Measurements from ENCODE around the gene NDUFS7.
"Not testable (repeated sequence)": the region's sequence is repeated elsewhere in the genome, so short reads cannot be mapped to it uniquely, and the experiment has no call there.

NDUFS7 gene

DNA sequence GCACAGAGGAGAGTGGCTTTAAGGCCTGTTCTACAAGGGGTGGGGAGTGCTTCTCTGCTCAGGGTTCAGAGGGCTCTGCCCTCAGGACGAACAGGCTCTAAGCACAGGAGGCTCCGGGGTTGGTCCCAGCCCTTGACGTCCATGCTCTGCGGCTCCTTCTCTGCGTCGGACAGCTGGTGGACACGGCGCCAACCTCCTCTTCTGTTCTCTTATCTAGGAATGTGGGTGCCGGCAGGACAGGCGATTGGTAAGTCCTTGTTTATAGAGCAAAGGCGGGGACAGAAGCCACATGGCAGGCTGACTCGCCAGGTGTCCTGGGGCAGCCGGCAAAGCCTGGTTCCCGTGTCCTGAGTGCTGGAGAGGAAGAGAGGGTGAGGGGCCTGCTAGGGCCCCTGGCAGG is 46.0 kb downstream of the NDUFS7 start:
- no peak for DNase-seq

DNA sequence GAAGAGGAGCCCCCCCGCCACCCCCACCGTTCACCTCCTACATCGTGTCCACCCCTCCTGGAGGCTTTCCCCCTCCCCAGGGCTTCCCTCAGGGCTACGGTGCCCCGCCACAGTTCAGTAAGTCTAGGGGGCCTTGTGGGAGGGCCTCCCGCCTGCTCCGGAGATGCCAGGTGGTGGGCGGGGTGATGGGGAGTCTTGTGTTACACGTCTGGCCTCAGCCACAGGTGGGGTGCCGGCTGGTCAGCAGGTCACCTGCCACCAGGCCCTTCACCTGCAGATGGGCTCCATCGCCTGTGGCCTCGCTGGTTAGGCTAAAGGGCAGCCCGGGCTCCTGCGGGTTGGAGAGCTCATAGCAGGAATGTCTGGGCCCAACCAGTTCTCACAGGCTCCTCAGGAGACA is 46.5 kb downstream of the NDUFS7 start:
- no peak for DNase-seq

DNA sequence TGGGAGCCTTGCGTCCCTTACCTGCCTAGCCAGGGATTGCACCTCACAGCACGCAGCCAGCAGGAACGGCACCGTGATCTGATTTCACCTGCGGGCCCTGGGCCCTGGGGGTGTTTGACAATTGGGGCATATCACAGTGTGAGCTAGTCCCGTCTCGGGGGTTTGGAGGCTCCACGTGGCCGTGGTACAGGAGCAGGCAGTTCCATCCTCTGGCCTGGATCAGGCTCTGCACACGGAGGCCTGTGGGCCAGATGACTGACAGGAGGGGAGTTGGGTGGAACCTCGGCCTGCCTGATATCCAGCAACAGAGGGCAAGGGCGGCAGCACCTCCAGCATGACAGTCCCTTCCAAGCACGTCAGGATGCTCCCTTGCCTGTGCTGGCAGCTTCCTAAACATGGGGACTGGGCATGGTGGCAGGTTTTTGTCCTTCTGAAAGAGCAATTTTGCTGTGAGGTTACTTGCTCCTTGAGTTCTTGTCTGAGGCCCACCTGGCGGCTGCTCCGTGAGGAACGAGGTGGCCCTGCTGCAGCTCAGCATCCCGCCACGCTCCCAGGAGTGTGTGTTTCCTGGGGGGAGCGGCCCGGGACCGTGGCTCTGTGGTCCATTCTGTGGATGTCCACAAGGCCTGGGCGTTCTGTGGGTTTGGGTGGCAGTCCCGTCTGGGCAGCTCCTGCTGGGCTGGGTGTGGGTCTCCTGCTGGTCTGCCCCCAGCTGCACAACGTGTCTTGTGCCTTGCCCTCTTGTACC is 48.2 kb downstream of the NDUFS7 start:
- DNase-seq, result no peak

DNA sequence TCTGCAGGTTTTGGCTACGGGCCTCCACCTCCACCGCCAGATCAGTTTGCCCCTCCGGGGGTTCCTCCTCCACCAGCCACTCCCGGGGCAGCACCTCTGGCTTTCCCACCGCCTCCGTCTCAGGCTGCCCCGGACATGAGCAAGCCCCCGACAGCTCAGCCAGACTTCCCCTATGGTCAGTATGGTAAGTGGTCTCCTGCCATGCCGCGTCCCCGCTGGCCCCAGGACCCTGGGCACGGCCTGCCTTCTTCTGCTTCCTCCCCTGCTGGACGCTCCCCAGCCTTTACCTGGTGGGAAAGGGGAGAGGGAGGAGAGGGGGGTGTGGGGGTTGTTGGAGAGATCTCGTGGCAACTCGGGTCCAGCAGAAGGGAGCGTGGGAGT is 48.8 kb downstream of the NDUFS7 start:
- no peak for DNase-seq

DNA sequence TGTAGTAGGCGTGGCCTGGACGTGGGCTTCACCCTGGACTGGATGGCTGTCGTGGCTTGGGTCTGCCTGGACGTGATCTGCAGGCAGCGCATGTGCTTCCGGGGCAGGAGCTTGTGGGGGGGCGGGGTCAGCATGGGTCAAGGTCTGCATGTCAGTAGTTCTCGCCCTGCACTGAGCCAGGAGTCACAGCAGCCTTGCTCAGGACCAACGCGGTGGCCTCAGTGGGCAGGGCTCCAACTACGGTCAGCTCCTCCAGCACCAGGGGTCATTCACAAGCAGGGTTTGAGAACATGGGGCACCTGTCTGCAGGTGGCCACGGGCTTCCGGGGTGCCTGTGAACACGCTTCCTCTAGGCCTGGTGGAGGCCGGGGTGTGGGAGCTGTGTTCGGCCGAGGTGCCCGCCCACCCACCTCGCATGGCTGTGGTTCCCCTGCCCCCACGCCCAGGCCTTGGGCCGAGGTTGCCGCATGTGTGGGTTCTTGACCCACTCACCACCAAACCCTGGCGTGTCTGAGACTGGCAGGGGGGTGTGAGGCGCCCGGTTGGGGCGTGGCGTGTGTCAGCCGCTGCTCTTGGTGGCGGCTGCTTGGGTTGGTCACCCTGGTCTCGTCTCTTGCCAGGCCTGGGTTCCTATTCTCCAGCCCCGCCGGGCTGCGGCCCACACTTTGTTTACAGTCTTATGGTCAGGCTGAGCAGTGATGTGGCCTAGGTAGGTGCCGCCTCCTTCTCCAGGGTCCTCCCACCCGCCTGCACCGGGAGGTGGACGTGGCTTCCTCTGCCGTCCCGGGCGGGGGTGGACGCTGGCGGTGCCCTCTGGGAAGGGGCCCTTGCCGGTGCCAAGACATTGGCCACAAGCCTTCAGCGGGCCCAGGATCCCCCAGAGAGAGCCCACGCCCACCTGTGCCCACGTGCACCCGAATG is 49.7 kb downstream of the NDUFS7 start:
- DNase-seq, result no peak

DNA sequence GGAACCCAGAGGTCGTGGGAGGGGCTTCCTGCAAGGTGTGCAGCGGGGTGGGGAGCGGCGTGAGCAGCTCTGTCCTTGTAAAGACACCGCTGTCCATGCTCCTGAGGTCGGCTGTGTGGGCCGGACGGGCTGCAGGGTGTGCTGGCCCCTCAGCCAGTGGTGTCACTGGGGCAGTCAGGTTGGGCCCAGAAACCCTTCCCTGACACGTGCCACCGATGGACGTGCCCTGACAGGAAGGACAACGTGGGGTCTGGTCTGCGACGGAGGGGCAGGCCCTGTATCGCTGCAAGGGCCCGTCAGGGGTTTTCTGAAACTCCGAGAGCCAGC is 50.3 kb downstream of the NDUFS7 start:
- no peak for DNase-seq

DNA sequence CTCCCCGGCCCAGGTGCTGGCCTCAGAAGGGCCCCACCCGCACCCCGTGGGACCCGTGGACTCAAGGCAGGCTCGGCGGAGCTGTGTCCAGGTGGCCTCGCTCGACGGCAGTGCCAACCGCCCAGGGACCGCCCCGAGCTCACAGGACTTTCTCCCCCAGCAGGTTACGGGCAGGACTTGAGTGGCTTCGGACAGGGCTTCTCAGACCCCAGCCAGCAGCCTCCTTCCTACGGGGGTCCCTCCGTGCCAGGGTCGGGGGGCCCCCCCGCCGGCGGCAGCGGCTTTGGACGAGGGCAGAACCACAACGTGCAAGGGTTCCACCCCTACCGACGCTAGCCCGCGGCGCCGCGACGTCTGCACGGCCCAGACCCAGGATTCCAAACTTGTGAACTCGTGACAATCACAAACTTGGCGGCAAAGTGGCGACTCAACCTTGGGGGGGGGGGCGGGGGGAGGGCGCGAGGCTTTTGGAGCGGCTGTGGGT is 50.9 kb downstream of the NDUFS7 start:
- no peak for DNase-seq

DNA sequence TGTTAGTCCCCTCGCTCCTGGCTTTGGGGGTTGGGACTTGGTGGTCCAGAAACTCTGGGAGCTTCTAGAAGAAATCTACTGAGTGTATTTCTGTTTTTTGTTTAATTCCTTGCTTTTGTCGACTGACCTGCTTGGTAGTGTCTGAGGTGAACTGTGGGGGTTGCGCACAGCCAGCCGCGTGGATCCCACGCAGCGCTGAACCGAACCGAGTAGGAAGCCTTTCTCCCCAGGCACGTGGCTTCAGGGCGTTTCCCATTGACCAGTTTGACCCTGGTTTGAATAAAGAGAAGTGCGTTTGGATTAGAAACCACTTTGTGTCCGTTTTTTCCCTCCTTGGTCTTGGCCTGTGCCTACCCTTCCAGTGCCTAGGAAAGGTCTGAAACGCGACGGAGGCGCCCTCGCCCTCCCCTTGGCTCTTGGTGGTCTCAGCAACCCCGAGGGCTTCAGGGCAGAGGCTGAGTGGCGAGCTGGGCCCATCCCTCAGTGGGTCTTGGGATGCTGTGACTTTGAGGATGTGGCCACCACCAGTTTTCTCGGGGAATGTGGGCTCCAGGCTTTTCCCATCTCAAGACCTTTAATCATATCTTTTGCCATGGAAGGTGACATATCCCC is 51.8 kb downstream of the NDUFS7 start:
- DNase-seq, result no peak

DNA sequence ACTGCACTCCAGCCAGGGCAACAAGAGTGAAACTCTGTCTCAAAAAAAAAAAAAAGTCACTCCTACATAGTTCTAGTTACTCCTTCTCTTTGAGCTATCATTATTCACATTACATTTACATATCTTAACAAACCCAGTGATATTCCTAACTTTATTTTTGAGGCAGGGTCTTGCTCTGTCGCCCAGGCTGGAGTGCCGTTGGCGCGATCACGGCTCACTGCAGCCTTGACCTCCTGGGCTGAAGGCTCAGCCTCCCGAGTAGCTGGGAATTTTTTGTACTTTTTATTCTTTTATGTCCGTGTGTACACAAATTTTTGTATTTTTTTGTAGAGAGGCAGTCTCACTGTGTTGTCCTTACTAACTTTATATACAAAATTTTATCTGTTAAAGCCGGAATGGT is 53.9 kb downstream of the NDUFS7 start:
- no peak for DNase-seq

DNA sequence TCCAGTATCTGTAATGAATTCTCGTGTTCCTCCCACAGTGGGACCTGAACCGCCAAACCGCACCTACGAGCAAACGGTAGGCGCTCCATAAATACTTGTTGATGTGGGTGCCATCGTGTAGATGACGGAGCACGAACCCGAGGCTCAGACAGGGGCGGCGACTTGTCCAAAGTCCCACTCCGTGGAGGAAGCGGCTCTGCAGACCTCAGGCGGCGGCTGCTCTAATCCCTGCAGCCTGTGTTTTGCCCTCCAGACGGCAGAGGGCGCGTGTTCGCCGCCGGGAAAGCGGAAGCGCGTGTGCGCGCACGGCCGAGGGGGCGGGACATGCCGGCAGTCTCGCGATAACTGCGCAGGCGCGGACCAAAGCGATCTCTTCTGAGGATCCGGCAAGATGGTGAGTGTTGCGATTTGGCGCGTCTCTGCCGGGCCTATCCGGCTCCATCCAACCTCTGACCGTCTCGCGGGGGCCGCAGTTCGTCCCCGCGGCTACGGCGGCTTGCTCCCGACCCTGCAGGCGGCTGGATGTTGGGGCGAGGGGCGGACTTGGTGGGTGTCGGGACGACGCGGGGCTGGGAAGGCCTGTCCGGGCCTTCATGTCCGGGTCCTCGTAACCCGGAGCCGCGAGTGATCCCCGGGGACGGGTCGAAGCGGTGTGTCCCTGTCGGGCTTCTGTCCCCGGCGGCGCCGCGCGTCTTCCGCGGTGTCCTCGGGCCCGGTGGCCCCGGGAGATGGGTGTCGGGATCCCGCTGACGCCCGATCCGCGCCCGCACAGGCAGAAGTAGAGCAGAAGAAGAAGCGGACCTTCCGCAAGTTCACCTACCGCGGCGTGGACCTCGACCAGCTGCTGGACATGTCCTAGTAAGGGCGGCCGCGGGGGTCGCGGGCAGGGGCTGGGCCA is 54.6 kb downstream of the NDUFS7 start, which contains the start of gene RPS15:
RPS15 (plus strand) TSS at position 362 of the 898 bp plus-strand sequence; CDS start at position 392, 30 bp downstream.
- peak; percentile 69 to 97 (median 89) for DNase-seq

DNA sequence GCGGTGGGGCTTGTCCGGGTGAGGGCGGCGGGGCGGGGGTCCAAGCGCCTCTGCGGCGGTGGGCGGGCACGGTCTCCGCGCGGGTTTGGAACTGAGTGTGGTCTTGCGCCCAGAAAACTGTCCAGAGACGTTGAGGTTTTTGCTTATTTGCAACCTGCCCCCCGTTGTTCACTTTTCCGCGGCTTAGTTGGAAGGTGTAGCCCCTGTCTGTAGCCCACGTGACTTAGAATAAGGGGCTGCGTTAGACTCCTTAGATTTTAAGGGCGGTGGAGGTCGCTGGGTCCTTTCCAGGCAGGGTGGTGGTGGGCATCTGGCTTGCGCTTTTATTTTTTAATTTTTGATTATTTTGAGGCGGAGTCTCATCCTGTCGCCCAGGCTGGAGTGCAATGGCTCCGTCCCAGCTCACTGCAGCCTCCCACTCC is 55.2 kb downstream of the NDUFS7 start:
- no peak for DNase-seq

DNA sequence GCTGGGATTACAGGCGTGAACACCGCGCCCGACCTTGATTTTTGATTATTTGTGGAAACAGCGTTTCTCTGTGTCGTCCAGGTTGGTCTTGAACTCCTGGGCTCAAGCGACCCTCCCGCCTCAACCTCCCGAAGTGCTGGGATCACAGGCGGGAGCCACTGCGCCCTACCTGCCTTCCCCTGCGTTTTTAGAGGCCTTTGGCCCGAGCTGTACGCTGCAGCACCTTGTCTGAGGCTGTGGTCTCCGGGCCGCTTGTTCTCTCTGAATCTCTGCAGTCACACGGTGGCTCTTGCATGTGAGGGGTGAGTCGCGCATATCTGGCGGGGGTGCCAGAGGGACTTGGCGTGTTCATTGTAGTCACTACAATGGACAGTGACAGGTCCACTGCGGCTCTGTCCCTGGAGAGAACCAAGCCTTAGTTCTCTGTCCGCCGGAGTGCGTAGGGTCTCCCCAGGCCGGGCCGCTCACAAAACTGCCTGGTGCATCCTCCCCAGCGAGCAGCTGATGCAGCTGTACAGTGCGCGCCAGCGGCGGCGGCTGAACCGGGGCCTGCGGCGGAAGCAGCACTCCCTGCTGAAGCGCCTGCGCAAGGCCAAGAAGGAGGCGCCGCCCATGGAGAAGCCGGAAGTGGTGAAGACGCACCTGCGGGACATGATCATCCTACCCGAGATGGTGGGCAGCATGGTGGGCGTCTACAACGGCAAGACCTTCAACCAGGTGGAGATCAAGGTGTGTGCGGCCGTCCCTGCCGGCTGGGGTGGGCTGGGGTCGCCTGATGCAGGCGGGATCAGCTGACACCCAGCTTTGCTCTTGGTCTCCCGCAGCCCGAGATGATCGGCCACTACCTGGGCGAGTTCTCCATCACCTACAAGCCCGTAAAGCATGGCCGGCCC is 56.1 kb downstream of the NDUFS7 start:
- DNase-seq, result not testable (repeated sequence)

DNA sequence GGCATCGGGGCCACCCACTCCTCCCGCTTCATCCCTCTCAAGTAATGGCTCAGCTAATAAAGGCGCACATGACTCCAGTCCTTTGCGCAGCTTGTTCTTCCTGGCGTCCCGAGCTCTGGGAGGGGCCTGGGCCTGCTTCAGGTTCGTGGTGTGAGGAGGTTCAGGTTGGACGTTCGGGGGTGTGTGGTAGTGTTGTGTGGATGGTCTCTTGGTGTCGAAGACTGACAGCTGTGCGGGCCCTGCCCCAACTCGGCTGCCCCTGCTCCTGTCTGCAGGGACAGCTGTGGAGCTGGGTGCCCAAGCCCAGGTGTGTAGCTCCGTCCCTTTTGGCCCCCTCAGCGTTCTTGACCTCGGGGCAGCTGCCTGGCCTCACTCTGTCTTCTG is 56.7 kb downstream of the NDUFS7 start:
- DNase-seq, result no peak

DNA sequence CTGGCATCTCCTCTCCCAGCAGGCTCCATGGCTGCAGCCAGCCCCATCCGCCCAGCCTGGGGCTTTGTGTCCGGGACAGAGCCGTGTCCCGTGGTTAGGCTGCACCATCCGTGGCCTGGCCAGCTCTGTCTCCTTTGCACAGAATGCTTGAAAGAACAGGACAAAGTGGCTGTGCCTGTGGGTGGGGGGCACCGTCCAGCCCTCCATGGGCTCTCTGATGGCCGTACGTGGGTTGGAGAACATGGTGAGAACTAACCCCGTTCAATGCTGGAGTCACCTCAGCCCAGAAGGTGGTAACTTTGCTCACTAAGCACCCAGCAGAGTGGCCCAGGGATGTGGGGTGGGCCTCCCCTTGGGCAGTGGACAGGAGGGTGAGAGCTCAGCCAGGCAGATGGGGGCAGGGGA is 57.3 kb downstream of the NDUFS7 start:
- DNase-seq, result no peak

DNA sequence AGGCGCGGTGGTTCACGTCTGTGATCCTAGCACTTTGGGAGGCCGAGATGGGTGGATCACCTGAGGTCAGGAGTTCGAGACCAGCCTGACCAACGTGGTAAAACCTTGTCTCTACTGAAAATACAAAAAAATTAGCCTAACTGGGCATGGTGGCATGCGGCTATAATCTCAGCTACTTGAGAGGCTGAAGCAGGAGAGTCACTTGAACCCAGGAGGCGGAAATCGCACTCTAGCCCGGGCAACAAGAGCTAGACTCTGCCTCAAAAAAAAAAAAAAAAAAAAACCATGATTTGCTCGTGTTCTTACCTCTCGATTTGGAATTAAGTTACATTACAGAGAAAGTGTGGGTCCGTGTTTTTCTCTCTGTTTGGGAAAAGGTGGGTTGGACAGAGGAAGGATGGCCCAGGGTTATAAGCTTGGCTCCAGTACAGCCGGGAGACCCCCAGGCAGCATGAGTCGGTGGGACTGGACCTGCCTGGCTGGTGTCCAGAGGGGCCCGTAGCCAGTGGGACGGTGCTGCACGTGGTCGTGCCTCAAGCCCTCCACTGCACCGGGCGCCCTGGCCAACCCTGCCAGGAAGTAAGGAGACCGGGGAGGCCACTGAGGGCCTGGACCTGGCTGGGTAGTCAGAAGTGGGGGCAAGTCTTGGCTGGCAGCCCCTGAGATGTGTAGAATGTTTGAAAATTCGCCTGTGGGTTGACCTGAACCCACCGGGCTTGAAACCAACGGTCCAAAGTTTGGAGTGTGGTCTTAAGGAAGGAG is 58.2 kb downstream of the NDUFS7 start:
- no peak for DNase-seq

All from hypothalamus (tissue), 51 donors.